ENCODE measurements around the gene MYLK2.

The MYLK2 gene

DNA sequence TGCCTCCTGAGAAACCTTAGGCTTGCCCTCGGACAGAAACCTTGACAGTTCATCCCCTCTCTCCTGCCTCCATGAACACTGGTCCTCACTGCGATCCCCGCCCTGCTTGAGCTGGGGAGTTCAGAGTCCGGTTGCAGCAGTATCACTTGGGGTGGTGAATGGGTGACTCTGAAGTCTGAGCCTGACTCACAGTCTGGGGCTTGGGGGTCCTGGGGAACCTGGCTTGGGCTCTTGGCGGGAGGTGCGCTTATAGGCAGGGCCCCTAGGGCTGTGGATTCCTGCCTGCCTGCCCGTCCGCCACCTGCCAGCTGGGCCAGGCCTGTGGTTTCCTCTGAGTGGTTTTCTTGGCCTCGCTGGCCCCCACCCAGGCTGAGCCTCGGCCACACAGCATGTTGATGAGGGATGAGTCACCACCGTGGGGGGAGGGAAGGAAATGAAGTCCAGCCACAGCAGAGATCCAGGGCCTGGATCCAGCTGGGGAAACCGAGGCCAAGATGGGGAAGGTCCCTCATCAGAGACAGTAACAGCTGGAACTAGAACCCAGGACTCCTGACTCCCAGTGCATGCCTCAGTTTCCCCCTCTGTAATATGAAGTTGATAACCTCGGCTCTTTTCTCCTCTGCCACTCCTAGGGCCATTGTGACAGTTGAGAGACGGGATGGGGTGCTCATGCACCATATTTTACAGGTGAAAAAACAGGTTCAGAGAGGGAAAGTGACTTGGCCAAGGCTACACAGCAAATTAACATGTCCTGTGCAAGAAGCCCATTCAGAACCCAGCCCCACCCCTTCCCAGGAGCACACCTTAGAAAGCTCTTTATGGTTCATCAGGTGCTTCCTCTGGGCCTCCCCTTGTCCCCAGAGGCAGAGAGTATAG lies 17.1 kb downstream of the MYLK2 start:
- Histone ChIP-seq H3K36me3 (no peaks in the 10 kb centered on the region), H3K27me3 (peaks cover 0 to 91% (median 0%) of the 10 kb centered on the region in 11 experiments; a peak in 9 of 22 replicates), H3K9me3 (replicated peaks in 1 of 11) (no peaks in the 10 kb centered on the region), H4K20me1 (peaks cover 0 to 86% (median 25%) of the 10 kb centered on the region in 11 experiments; a peak in 19 of 22 replicates), H3K27ac (peak overlapping the region in 6 of 11 experiments; percentile 2 to 49 (median 27); a peak in 6 of 22 replicates), H3K4me1 (peaks cover 42 to 70% (median 64%) of the 10 kb centered on the region in 10 experiments), H3K4me3 (no peak overlapping the region), H3K4me2 (peak overlapping the region; percentile 69 to 92 (median 87)), H3K9ac (peak overlapping the region in 4 of 11 experiments; percentile 9 to 20 (median 14); a peak in 7 of 22 replicates)
- no peak for TF ChIP-seq Cebpa-rat (IDR thresholded peaks at IDR 0.05)

DNA sequence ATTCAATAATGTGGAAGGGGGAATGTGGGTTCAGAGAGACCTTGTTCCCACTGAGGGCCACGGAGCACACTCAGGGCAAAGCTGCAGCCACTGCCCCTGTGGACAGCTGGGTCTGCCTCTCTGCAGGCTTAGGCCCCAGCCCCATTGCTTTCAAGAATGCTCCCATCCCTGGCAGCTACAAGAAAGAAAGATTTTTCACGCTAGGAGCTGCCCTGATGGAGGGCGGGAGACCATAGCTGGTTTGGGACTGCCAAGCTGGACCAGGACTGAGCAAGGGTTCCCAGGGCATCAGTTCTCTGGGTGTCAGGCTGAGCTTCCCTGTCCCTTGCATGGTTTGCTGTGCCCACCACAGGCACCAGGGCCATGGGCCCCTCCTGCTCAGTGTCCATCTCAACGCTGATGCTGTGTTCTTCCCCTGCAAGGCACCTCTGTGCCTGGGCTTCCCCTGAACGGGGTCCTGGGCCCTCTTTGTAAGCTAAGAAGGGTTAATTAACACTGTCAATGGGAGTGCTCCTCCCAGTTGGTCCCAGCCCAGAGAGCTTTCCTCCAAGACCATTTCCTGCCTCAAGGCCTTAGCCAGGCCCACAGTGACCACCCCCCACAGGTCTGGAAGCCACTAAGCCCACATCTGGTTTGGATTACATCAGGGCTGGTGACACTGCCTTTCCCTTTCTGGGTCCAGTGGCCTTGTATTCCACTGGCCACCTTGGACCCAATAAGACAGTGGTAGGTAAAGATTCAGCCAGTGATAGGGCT lies 17.9 kb downstream of the MYLK2 start:
- H3K4me1 ChIP-seq, result peaks cover 42 to 75% (median 68%) of the 10 kb centered on the region in 10 experiments
- no peaks in the 10 kb centered on the region for H3K36me3 ChIP-seq
- peak overlapping the region; percentile 69 to 92 (median 87) for H3K4me2 ChIP-seq
- TF ChIP-seq Cebpa-rat (IDR thresholded peaks at IDR 0.05), result no peak
- peaks cover 0 to 90% (median 25%) of the 10 kb centered on the region in 11 experiments; a peak in 19 of 22 replicates for H4K20me1 ChIP-seq
- H3K9me3 ChIP-seq (replicated peaks in 1 of 11), result no peaks in the 10 kb centered on the region
- peak overlapping the region in 2 of 11 experiments; percentile 15 to 28; a peak in 3 of 22 replicates for H3K9ac ChIP-seq
- no peak overlapping the region for H3K4me3 ChIP-seq
- peaks cover 0 to 94% (median 0%) of the 10 kb centered on the region in 11 experiments; a peak in 9 of 22 replicates for H3K27me3 ChIP-seq
- H3K27ac ChIP-seq, result peak overlapping the region in 1 of 11 experiments; percentile 49; a peak in 3 of 22 replicates

DNA sequence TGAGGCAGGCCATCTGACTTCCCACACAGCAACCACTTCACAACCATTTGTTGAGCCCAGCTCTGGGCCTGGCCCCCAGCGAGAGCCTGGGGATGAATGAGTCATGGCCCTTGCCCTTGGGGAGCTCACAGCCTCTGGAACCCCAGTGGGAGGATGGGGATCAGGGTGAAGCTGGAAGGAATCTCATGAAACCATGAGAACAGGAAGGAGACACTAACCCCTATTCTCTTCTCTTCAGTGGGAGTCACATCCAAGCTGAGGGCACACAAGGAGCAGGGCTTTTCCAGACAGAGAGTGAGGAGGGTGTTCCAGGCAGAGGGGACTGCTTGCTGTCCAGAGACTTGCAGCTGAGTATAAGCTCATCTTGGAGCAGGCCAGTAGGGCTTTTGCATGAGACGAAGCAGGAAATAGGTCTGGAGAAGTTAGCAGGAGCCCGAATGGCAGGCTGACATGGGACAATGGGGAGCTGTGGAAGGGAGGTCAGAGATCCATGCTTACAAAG lies 18.8 kb downstream of the MYLK2 start:
- H4K20me1 ChIP-seq, result peaks cover 0 to 96% (median 28%) of the 10 kb centered on the region in 11 experiments; a peak in 19 of 22 replicates
- no peak overlapping the region for H3K4me3 ChIP-seq
- H3K9ac ChIP-seq, result 0 out of 22 replicates have a peak overlapping the region, but pooled peaks of 1 of the 11 experiments have one; percentile 9
- H3K4me2 ChIP-seq, result peak overlapping the region; percentile 69 to 92 (median 87)
- H3K27me3 ChIP-seq, result peaks cover 0 to 95% (median 0%) of the 10 kb centered on the region in 11 experiments; a peak in 9 of 22 replicates
- 0 out of 22 replicates have a peak overlapping the region, but pooled peaks of 2 of the 11 experiments have one; percentile 5 to 7 for H3K27ac ChIP-seq
- no peak for TF ChIP-seq Cebpa-rat (IDR thresholded peaks at IDR 0.05)
- H3K9me3 ChIP-seq (replicated peaks in 1 of 11), result no peaks in the 10 kb centered on the region
- H3K36me3 ChIP-seq, result no peaks in the 10 kb centered on the region
- H3K4me1 ChIP-seq, result peaks cover 49 to 84% (median 77%) of the 10 kb centered on the region in 10 experiments

DNA sequence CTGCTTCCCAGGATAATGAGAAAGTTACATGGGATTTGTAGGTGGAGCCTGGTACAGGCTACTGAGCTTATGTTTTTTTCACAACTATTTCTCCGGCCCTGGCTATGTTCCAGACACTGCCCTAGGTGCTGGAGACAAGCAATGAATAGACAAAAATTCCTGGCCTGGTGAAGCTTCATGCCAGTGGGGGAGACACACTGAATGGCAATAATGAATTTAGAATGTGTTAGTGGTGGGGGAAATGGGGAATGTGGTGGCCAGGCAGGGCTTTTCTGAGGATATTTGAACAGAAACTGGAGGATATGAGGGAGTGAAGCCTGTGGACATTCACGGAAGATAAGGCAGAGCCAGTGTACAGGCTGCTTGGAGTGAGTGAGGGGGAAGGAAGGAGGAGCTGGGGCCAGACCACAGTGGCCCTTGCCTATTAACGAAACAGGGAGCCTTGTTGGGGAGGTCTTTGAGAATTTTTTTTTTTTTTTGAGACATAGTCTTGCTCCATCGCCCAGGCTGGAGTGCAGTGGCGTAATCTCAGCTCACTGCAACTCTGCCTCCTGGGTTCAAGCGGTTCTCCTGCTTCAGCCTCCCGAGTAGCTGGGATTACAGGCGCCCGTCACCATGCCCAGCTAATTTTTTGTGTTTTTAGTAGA lies 19.6 kb downstream of the MYLK2 start:
- no peak overlapping the region for H3K9ac ChIP-seq
- TF ChIP-seq Cebpa-rat (IDR thresholded peaks at IDR 0.05), result no peak
- no peak overlapping the region for H3K4me3 ChIP-seq
- peaks cover 0 to 96% (median 28%) of the 10 kb centered on the region in 11 experiments; a peak in 19 of 22 replicates for H4K20me1 ChIP-seq
- 0 out of 22 replicates have a peak overlapping the region, but pooled peaks of 1 of the 11 experiments have one; percentile 7 for H3K27ac ChIP-seq
- no peaks in the 10 kb centered on the region for H3K36me3 ChIP-seq
- peaks cover 0 to 99% (median 0%) of the 10 kb centered on the region in 11 experiments; a peak in 9 of 22 replicates for H3K27me3 ChIP-seq
- peaks cover 51 to 85% (median 82%) of the 10 kb centered on the region in 10 experiments for H3K4me1 ChIP-seq
- H3K9me3 ChIP-seq (replicated peaks in 1 of 11), result no peaks in the 10 kb centered on the region
- H3K4me2 ChIP-seq, result peak overlapping the region in 10 of 11 experiments; percentile 69 to 92 (median 88); a peak in 19 of 22 replicates

DNA sequence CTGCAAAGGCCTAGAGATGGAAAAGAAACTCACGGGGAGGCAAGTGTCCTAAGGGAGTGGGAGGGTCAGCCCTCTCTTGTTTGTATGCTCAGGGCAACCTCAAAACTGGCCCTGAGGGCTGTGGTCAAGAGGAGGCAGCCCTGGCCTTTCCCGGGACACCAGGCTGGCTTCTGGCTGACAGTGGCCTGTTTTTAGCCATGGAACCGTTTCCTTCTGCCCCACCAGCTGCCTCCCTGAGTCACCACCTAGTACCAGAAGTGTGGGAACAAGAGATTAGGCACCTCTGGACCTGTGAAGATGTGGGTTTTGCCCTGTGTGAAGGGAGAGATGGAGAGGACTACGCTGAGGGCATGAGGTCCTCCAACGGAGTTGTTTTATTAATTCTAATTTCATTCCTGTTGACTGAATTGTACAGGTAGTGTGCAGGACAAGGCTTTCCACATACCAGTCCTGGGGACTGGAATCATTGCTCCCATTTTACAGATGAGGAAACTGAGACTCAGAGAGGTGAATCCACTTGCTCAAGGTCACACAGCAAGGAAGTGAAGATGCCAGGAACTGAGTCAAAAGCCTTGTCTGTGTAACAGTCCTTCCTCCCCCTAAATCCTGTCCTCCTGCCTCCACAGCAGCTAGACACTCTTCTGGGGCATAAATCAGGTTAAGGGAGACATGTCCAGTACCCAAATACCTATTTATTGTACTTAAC lies 20.8 kb downstream of the MYLK2 start:
- peaks cover 49 to 84% (median 81%) of the 10 kb centered on the region in 10 experiments for H3K4me1 ChIP-seq
- no peak overlapping the region for H3K9ac ChIP-seq
- H3K4me3 ChIP-seq, result no peak overlapping the region
- no peak for TF ChIP-seq Cebpa-rat (IDR thresholded peaks at IDR 0.05)
- peak overlapping the region in 4 of 11 experiments; percentile 6 to 92 (median 16); a peak in 5 of 22 replicates for H3K4me2 ChIP-seq
- H3K36me3 ChIP-seq, result no peaks in the 10 kb centered on the region
- no peaks in the 10 kb centered on the region for H3K9me3 ChIP-seq (replicated peaks in 1 of 11)
- peaks cover 0 to 92% (median 0%) of the 10 kb centered on the region in 11 experiments; a peak in 9 of 22 replicates for H3K27me3 ChIP-seq
- peaks cover 0 to 96% (median 23%) of the 10 kb centered on the region in 11 experiments; a peak in 19 of 22 replicates for H4K20me1 ChIP-seq
- no peak overlapping the region for H3K27ac ChIP-seq

DNA sequence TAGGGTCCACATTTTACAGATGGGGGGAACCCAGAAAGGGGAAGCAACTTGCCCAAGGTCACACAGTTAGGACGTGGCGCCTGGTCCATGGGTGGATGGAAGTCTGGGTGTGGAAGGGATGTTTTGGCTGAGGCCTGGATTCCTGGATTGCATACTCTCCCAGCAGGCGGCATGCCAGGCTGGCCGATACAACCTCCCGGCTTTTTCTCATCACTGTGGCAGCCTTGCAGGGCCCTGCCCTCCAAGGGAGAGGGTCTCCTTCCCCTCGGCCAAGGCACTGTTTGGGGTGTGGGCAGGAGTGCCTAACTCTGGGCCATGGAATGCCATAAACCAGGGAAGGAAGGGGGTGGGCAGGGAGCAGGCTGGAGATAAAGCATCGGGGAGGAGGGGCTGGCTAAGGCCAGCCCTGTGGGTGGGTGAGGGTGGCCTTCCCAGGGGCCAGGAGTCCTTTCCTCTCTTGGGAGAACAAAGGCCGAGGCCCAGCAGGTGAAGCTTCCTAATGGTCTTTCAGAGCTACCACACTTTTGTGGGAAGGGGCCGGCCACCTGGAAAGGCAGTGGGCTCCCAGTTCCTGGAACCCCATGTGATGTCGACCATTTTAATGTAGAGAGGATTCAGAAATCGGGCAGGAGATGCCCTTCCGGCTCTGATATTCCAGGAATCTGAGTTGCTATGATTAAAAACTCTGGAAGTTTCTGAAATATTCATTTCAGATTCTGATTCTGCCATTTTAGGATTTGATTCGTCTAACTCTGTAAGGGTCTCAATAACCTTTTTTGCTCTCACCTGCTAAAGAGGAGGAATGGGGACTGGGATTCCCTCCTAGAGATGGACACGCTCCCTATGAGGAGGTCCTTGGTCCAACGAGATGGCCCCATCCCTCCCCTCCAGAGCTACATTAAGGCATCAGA lies 22.0 kb downstream of the MYLK2 start:
- H3K4me1 ChIP-seq, result peaks cover 47 to 84% (median 81%) of the 10 kb centered on the region in 10 experiments
- no peaks in the 10 kb centered on the region for H3K36me3 ChIP-seq
- no peak overlapping the region for H3K27ac ChIP-seq
- peaks cover 0 to 93% (median 12%) of the 10 kb centered on the region in 11 experiments; a peak in 16 of 22 replicates for H4K20me1 ChIP-seq
- H3K27me3 ChIP-seq, result peaks cover 0 to 80% (median 0%) of the 10 kb centered on the region in 11 experiments; a peak in 5 of 22 replicates
- TF ChIP-seq Cebpa-rat (IDR thresholded peaks at IDR 0.05), result no peak
- H3K9ac ChIP-seq, result no peak overlapping the region
- H3K4me2 ChIP-seq, result 0 out of 22 replicates have a peak overlapping the region, but pooled peaks of 2 of the 11 experiments have one; percentile 77 to 78
- no peak overlapping the region for H3K4me3 ChIP-seq
- no peaks in the 10 kb centered on the region for H3K9me3 ChIP-seq (replicated peaks in 1 of 11)

DNA sequence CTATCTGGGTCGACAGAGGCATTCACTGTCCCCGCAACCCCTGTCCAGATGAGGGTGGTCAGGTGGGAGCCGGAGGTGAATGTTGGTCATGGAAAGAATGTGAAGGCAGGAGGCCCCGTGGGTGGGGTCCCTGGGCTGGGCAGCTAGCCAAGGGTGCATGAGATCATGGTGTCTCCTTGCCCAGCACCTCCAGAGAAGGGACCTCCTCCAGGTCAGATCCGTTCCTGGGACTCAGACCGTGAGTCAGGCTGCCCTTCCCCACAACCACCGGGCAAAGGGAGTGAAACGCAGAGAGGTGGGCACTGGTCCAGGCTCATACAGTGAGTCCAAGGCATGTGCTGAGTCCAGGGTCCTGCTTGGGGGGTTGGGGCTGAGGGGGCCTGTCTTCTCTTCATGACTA lies 22.8 kb downstream of the MYLK2 start:
- Histone ChIP-seq H3K27ac (no peak overlapping the region), H3K36me3 (no peaks in the 10 kb centered on the region), H4K20me1 (peaks cover 0 to 86% (median 4%) of the 10 kb centered on the region in 11 experiments; a peak in 15 of 22 replicates), H3K4me2 (peak overlapping the region in 8 of 11 experiments; percentile 67 to 87 (median 79); a peak in 14 of 22 replicates), H3K9me3 (replicated peaks in 1 of 11) (no peaks in the 10 kb centered on the region), H3K9ac (no peak overlapping the region), H3K27me3 (peaks cover 0 to 73% (median 0%) of the 10 kb centered on the region in 11 experiments; a peak in 5 of 22 replicates), H3K4me3 (no peak overlapping the region), H3K4me1 (peaks cover 42 to 80% (median 78%) of the 10 kb centered on the region in 10 experiments)
- TF ChIP-seq Cebpa-rat (IDR thresholded peaks at IDR 0.05), result no peak
